ENCODE data around the gene SLX4IP.

Gene SLX4IP

GRCh38 chr20:10644458-10645204 is 209.5 kb downstream of the SLX4IP start:
- in situ Hi-C loops (cut with MboI; ENCODE audit: low sequenced_read_pairs), result no loop called here

- in situ Hi-C loops (cut with MboI; ENCODE audit: low sequenced_read_pairs), result no loop called here
Observed at GRCh38 chr20:10645205-10645570, 210.1 kb downstream of the SLX4IP start.

DNA sequence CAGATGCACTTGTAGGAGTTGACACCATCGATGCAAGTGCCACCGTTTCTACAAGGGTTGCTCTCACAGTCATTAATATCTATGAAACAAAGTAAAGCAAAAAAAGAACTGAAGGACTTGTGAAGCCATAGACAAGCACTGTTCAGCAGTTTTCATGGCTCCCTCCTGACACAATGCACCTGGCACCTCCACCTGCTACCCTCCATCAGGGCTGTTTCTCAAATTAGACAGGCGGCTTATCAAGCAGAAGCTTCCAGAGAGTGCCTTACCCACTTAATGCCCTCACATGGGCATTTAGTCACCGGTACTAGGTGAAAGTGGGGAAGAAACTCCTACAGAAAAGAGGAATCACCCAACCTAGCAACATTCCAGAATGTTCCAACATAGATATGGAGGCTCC is 210.9 kb downstream of the SLX4IP start:
- in situ Hi-C loops (cut with MboI; ENCODE audit: low sequenced_read_pairs), result no loop called here

DNA sequence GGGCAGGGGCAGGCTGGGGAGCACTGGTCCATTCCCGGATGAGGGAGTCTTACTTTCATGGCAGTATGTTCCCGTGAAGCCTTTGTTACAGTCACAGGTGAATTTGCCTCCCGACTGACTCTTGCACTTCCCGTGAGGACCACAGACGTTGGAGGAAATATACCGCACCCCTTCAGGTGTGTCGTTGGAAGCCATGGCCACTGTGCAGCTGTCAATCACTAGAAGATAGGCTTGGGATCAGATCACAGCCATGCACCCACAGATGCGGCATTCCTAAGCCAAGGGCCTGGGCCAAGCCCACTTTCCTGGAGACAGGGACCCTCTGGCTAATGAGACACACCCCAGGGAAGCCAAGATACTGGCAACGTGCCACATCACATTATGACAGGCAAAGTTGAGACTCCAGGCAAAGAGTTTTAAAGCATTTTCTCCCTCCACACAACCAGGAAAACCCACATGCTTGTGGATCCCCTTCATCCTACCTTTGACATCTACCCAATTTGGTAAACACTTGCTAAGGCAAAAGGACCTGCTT is 211.8 kb downstream of the SLX4IP start:
- in situ Hi-C loops (cut with MboI; ENCODE audit: low sequenced_read_pairs), result no loop called here

- in situ Hi-C loops (cut with MboI; ENCODE audit: low sequenced_read_pairs), result no loop called here
Observed at GRCh38 chr20:10647471-10647870, 212.4 kb downstream of the SLX4IP start.

GRCh38 chr20:10647909-10648308 is 212.8 kb downstream of the SLX4IP start:
- in situ Hi-C loops (cut with MboI; ENCODE audit: low sequenced_read_pairs), result no loop called here

DNA sequence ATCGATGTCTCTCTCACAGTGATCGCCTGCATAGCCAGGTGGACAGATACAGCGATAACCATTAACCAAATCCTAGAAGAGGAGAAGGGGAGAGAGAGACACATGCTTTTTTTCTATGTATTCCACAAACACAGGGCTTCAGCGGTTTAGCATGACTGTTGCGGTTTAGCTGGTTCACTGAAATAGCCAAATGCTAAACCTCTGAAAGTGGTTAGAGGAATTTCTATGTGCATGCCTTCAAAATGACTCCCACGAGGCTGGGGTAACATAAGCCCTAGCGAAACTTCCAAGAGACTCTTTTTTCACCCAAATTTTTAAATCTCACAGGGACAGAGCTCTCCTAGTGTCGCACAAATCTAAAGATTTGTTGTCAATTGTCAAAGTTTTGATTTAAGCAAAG is 213.5 kb downstream of the SLX4IP start:
- in situ Hi-C loops (cut with MboI; ENCODE audit: low sequenced_read_pairs), result no loop called here

- in situ Hi-C loops (cut with MboI; ENCODE audit: low sequenced_read_pairs), result no loop called here
Observed at GRCh38 chr20:10649080-10649796, 214.1 kb downstream of the SLX4IP start.

DNA sequence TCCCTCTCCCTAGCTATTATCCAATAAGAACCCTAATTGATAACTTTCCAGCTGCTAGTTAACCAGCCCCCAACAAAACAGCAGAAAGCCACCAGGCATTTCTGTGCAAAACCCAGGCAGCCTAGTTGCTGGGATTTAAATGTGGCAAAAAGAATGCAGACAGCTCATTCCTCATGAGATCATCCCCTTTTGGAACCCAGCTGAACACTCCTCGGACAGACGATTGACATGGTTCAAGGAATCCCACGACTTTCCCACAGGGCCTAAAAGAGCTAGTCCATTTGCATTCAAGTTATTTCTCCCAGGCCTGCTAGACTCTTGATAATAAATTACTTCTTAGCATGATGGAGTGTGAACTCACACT is 214.7 kb downstream of the SLX4IP start:
- in situ Hi-C loops (cut with MboI; ENCODE audit: low sequenced_read_pairs), result no loop called here

- in situ Hi-C loops (cut with MboI; ENCODE audit: low sequenced_read_pairs), result no loop called here
Observed at GRCh38 chr20:10651227-10651990, 216.3 kb downstream of the SLX4IP start.

DNA sequence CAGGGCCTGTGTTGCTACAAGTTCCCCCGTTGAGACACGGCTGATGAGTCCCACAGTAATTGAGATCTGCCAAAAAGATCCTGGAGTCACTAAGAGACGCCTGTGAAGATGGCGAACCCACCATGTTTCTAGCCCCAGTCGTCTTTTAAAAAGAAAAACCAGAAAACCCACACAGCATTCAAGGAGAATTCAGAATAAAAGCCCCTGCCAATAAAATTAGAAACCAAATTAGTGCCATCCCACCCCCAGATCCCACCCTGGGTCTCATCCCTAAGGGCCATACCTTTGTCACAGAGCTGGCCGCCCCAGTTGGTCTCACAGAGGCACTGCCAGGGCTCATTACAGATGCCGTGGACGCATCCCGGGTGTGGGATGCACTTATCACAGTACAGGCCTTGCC is 217.1 kb downstream of the SLX4IP start:
- in situ Hi-C loops (cut with MboI; ENCODE audit: low sequenced_read_pairs), result no loop called here

GRCh38 chr20:10652660-10653261 is 217.7 kb downstream of the SLX4IP start:
- in situ Hi-C loops (cut with MboI; ENCODE audit: low sequenced_read_pairs), result no loop called here

- in situ Hi-C loops (cut with MboI; ENCODE audit: low sequenced_read_pairs), result no loop called here
Observed at GRCh38 chr20:10653599-10654249, 218.6 kb downstream of the SLX4IP start.

DNA sequence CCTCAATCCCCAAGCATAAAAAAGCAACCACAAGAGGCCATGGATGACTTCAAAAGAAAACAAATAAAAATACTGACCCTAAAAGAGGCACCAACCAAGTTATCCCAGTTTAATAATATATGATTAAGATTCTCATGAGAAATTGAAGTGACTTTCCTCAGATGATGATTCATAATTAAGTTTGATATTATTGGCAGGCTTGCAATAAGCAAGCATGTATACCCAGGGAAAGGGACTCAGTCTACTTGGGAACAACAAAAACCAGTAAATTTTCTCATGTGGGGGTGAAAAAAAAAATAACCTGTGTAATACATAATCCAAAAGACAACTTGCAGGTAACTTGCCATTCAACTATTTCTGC is 219.1 kb downstream of the SLX4IP start:
- in situ Hi-C loops (cut with MboI; ENCODE audit: low sequenced_read_pairs), result no loop called here

GRCh38 chr20:10654630-10655029 is 219.5 kb downstream of the SLX4IP start:
- in situ Hi-C loops (cut with MboI; ENCODE audit: low sequenced_read_pairs), result no loop called here

DNA sequence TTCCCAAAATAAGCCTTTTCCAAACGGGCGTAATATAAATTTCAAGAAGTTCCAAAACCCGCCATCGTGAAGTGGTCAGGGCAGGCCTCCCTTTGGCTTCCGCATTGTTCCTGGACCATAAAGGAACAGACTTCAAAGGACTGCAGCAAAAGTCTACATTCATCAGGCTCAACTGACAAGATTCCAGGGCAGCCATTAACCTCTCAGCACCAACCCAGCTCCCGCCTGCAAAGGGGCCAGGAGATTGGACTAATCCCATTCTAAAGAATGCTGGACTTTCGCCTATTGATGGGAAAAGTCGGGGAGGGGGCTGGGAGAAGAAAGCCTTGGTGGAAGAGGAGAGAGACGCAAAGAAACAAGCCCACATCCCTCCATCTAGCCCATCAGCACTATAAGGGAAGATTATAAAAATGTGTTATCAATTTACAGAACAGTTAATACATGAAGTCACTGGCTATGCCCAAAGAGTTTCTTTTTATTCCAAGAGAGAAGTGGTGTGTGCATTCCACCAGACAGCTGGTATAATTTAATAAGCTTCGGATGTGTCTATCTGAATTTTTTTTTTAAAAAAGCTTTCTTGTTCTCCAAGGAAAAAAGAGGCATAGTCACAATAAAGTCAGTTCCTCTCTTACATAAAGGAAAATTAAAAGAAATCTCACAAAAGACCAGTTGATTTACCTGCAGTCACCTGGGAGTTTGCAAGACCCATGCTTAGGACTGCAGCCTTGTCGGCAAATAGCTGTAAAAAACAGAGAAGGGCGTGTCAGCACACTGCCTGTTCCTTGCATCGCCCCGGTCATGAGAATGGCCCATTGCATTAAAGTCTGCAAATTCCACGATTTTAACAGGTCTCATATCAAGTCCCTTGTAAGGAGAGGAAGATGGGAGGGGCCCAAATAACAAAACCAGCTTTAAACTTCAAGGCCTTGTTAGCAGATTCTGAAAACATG is 220.9 kb downstream of the SLX4IP start:
- in situ Hi-C loops (cut with MboI; ENCODE audit: low sequenced_read_pairs), result no loop called here

DNA sequence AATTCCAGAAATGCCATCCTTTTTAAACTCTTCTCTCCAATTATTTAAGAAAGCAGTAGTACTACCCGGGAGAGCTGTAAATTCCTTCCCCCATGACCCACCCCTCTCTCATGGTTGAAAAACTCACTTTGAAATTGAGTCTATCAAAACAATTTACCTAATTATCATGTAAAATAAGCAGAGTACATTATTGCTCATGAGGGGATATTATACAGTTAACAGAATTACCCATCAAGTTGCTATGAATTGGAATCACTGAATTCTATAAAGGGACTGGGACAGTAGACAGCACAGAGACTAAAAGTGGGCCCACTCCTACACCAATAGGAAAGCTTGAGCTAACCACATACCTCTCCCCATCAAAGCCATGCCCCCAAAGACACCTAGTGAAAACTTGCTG is 222.3 kb downstream of the SLX4IP start:
- in situ Hi-C loops (cut with MboI; ENCODE audit: low sequenced_read_pairs), result no loop called here

DNA sequence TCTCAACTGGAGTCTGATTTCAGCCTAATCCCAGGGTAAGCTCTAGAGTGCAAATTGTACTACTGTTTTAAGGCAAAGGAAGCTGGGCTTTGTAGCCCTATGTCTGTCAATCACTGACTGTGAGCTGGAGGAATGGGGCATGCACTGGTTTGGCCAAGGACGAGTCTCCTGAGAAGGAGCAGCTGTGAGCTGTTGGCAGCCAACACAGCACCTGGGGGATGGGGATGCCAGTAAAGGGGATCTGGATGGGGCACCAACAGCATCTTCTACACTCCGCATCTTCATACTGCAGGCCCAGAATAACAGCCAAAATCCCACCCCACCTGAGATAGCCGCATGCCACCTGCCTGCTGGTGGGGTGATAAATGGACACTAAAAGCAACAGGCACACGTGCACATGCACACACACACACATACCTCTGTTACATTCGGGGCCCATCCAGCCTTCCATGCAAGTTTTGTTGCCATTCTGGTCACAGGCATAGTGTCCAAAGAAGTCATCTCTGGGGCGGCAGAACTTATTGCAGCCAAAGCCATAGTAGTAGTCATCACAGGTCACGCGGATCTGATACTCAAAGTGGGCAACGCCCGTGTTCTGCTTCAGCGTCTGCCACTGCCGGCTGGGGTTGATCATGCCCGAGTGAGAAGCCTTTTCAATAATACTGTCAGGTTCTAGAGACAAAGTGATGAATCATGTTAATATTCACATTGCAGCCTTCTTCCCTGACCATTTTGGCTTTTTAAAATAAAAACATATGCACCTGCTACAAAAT is 223.1 kb downstream of the SLX4IP start:
- in situ Hi-C loops (cut with MboI; ENCODE audit: low sequenced_read_pairs), result no loop called here

All from hTERT RPE-1 (cell line).